ENCODE data around the gene INPP5B.

- TF ChIP-seq, protein P1, sequence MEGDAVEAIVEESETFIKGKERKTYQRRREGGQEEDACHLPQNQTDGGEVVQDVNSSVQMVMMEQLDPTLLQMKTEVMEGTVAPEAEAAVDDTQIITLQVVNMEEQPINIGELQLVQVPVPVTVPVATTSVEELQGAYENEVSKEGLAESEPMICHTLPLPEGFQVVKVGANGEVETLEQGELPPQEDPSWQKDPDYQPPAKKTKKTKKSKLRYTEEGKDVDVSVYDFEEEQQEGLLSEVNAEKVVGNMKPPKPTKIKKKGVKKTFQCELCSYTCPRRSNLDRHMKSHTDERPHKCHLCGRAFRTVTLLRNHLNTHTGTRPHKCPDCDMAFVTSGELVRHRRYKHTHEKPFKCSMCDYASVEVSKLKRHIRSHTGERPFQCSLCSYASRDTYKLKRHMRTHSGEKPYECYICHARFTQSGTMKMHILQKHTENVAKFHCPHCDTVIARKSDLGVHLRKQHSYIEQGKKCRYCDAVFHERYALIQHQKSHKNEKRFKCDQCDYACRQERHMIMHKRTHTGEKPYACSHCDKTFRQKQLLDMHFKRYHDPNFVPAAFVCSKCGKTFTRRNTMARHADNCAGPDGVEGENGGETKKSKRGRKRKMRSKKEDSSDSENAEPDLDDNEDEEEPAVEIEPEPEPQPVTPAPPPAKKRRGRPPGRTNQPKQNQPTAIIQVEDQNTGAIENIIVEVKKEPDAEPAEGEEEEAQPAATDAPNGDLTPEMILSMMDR (conservative IDR thresholded peaks at IDR 0.05 in 1 of 2, IDR thresholded peaks at IDR 0.05 in 1 of 2; ENCODE audit: low read depth in 1 of 2, low read length in 2 of 2): no peak
- no peak for TF ChIP-seq EZH2 (IDR thresholded peaks at IDR 0.05; ENCODE audit: low read length, missing control alignments)
These were observed 115.0 kb downstream of the INPP5B start for GRCh38 chr1:37831809-37832208.
